GM18526 (cell line): ENCODE measurements around the gene LRMDA.

Experiments
- POLR2A ChIP-seq: IDR thresholded peaks from 3 replicates; pipeline ENCODE4 v1.6.1; 2011; ENCODE audit not compliant: insufficient read length; ENCODE audit errors: extremely low read depth

The LRMDA gene

DNA sequence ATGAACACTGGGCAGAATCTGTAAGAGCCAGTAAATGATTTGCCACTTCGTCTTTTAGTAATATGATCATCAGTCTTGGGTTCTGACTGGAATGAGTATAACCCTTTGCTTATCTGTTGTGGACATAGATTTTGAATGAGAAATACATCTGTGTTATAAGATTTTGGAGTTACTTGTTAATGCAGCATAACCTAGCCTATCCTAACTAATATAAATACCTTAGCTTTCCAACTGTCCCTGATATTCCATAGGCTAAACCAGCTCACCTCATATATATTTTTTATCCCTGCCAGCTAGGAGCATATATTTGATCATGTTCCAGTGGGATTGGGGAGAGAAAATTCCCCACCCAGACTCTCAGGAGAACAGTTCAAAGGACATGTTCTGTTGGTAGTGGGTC lies 15.1 kb downstream of the LRMDA start:
- TF ChIP-seq POLR2A = no peak

DNA sequence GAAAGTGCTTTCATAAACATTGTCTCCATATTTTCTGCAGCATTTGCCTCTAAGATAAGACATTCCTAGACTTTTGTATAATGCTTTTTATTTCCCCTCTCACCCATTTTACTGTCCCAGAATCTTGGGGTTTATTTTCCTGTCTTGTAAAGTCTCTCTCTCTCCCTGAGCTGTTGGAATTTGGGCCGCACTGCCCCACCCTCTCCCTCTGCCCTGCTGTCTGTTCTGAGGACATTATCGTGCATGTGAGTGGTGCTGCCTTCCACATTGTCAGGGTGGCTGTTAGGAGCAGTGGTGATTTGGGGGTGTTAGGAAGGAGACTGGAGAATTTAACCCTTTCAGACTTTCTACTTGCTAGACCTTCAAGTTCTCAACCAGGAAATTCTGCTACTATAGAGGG lies 16.7 kb downstream of the LRMDA start:
- TF ChIP-seq POLR2A = no peak

DNA sequence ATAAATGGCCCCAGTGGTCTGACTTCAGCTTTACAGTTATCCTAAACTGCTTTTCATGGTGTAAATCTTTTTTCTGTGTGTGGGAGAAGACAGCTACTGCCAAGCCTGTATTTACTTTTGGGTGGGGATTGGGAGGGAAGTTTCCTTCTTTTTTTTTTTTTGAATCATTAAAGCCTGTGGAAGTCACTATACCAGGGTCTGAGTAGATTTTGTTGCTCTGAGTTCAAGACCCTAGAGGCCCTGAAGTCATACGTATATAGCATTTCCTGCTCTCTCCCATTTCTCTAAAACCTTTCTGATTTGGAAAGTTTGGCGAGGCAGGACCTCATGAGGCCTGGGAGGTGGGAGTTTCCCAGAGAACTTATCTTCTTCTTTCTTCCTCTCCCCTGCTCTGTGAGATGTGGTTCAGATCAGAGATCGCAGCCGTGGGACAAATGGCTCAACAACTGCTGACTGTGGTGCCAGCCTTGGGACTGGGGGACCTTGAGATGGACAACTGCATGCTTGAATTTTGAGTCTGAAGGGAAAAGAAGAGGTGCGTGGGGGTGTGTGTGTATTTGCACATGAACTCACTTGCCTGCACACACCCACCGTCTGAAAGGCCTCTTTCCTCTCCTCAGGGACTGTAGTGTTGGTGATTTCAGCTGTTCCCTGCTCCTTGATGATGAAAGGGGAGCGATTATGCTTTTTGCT lies 18.1 kb downstream of the LRMDA start:
- TF ChIP-seq POLR2A = no peak

DNA sequence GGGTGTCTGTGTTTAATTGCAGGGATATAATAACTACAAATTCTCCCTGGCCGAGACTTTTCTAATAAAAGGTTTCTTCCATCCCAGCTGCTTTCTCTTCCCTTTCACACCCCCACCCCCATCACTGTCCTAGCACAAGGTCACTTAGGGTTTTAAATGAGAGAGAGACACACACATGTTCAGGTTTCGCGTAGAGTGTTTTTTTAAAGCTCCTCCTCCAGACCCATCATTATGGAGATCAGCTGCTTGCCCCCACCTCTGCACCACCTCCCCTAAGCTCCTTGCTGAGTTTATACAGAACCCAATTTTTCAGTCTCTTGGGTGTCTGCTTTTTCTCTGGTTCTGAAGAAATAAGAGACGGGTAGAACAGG lies 18.6 kb downstream of the LRMDA start:
- TF ChIP-seq POLR2A = no peak

DNA sequence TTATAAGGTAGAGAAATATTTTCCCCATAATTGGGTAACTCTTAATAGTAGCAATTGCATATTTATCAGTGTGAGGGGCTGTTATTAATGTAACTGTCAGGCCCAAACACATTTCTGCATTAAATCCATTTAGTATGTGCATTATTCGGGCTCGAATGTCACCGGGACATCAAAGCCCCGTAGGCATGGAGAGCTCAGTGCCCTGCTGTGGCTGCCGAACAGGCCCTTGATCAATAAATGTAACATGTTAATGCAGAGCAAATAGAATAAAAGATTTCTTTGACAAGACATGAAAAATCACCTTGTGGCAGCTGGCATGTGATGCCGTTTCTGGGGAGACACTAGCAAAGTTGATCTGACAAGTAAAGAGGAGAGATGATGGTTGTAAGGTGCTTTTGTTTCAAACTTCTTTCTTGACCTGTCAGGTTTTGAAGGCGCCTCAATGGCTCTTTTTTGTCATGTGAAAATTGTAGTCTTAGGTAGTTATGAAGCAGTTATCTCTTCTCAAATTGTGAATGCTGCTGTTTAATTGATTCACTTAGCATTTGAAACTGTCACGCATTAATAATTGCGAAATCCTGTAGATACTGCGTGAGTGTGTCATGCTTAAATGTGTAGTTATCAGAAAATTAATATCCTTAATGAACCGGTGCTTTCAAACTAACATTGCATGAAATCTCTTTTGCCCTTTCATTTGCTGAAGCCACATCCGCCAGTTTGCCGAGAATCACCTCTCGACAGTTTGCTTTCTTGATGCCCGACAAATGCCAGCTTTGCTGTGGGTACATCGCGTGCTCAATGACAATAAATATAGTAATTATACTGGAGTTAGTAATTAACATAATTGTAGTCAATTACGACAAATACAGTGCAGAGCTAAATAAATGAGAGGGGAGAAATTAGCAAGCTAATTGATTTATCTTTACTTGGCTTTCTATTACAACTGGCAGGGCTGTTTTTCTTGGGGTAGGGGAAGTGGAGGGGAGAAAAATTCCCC lies 19.5 kb downstream of the LRMDA start:
- no peak for TF ChIP-seq POLR2A

DNA sequence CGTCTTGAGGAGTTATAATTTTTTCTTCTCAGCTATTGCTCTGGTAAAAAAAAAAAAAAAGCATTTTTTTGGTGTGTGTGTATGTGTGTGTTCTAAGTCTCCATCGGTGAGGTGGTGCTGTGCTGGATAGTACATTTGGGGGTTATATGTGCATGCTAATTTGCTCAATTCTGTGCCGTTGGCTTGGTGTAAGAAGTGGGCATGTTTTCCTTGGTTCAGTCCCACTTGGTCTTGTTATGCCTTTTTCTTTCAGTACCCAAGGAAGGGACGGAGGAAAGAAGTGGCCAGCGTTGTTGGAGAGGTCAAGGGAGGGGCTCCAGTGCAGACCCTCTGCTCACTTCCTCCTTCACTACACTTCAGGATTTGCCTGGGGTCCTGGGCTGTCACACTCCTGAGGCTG lies 20.4 kb downstream of the LRMDA start:
- TF ChIP-seq POLR2A = no peak

DNA sequence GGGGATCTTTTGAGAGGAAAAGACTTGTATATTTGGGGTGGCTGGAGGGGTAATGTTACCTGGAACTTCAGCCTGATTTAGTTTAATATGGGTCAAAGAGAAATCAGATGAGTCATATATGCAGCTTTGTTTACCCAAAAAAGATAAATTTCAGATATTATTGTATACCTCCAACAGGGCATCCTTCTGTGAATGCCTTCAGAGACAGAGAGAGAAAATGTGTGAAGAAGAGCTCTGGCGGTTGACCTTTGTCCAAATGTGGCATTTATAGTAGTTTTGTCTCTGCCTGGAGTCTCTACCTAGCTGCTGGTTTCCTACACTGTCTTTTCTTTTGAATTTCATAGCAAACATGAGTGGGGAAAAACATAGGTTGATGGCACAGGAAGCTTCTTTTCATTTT lies 21.6 kb downstream of the LRMDA start:
- no peak for TF ChIP-seq POLR2A

DNA sequence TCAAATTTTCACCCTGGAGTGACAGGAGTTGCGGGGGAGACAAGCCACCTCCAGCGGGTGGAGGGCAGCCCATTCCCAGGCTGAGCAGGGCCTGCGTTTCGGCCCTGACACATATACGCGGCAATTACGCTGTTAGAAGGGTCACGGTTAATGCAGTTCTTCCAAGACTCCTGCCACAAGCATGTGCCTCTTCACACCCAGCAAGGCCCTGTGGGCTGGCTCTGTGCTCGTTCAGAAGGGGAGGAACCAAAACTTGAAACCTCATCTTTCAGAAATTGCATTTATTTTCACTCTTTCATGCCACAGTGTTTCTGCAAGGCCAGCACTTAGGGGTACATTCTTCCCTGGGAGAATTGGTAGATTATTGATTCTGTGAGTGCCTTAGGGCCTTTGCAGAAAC lies 24.7 kb downstream of the LRMDA start:
- no peak for TF ChIP-seq POLR2A

DNA sequence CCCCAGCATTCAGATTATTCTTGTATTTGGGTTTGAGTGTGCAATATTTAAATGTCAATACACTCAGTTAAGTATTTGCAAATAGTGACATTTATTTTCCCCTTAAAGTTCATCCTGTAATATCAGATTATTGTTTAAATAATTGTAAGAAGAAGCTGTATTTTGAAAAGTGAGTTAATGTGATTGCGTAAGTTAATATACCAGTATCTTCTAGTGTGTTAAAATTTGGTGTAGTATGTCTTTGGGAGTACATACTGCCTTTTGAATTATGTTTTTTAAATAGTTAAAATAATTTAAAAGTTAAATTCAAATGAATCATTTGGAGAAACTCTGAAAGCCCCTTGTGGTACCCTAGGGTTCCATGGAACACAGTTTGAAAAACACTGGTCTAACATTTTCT lies 28.6 kb downstream of the LRMDA start:
- no peak for TF ChIP-seq POLR2A

DNA sequence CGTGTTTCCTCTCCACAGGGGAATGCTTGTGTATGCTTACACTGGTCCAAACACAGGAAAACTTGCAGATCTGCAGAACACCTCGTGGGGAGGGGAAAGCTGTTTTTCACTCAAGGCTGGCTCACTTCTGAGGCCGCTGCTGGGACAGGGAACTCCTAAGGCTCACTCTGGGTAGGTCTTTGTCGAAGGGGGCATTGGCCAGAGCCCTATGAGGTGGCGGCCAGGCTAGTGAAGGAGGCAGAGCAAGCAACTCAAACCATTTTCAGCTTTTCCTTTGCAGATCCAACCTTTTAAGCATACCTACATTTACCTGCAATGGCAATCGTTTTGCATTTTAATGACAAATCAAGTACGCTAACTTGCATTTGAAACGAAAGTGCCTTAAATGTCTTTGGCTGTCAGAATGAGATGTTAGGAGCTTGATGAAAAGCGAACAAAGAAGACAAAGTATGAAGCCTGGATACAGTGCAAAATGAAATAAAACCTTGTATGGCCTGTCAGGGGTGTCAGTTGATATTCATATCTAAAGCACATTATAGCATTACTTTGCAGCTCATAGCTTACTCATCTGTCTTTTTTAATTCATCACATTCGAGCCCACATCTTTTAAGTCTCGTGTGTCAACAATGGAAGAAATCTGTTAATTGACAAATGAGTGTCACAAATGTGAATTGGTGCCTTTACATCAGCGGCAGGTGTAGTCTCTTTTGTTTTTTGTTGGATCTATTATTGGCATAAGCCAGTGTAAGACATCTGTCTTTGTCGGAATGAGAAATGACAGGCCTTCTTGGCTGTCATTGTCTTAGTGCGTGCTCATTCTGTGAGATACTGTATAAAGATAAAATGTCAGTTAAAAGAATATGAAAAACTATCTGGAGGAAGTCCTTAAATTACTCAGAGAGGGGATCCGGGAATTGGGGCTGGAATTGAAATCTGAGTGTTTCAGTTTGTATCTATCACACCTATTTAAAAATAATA lies 30.5 kb downstream of the LRMDA start:
- TF ChIP-seq POLR2A = no peak

DNA sequence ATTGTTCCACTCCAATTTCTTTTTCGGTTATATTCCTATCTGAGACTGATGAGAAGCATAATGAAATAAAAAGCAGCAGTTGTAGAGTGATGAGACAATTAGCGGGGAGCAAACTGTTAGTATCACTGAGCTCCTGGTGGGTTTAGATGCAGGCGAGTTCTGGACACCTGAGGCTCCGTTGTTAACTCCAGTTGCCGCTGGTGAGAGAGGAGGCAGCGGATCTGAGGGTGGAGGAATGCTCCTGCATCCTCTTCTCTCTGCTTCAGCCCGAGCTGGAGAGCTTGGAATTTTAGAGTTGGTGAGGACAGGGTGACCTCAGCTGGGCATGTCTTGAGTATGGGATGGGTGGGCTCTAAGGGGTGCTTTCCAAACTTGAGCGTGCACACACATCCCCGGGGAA lies 31.4 kb downstream of the LRMDA start:
- TF ChIP-seq POLR2A = no peak

DNA sequence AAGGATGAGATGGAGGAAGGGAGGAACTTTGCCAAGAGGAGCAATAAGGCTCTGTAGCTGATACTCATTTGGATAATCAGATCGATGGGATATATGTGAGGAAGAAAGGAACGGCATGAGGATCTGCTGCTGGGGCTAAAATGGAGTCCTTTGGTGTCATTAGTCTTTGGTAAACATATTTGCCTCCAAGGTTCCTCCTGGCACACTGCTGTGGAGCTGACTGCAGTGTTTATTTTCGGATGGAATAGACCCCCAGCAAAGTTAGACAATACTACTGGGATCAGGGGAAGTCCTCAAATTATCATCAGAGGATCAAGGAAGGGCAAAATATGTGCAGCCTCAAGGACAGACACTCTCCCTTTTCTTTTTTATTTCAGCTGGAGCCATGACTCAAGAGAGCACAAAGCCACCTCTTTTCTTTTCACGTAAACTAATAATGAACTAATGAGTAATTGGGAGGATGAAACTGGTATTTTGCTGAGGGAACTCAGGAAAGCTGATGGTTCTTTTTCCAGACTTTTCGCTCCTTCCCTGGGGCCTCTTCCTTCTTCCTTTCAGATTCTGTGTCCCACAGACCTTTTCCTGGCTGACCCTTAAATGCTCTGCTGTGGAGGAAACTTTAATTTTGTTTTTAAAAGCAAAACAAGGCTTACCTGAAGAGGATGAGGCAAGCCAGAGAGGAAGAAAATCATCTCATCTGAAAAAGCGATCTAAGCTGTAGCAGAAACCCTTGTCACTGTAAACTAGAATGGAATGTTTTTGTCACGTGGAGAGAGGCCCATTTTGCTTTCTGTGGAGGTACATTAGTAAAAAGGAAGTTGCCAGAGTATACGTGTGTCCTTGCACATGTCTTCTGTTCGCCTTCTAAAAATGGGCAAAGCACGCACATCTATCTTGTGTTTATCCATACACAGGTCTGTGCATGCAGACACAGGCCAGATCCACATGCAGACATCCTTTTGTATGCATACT lies 33.3 kb downstream of the LRMDA start:
- TF ChIP-seq POLR2A = no peak

DNA sequence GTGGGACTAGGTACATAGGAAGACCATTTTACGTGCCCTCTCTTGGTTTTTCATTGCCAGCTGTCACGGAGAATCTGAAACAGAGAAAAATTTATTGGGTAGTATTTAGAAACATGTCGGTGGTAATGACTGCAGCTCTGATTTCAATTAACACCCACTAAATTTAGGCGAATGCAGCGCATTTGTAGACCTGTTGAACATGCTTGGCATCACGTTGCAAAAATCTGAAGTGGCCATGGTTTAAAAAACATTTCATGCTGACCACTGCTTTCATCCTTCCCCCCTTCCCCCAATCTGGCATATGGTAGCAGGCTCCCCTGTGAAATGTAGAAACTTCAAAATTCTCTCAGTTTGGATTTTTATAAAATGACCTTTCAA lies 34.0 kb downstream of the LRMDA start:
- TF ChIP-seq POLR2A = no peak

DNA sequence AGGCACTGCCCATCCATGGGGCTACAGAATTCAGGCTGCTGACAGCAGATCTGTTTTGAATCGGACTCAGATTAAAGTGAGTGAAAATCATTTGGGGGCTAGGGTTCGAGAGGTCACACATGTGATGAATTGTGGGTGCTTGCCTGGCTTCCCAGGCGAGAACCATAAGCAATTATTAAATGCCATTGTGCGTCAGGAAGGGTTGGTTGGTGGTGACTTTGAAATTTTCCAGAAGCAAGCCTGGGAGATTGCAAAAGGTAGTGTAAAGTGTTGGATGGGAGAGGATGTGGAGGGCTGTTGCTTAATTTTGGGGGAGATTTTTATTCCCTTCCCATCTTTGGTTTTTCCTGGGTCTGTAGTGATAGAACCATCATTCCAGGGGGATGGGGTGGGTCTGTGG lies 34.6 kb downstream of the LRMDA start:
- no peak for TF ChIP-seq POLR2A
